HCT116 (cell line): Measurements from ENCODE around the gene DEXI. TPM values are rescaled to one million over a fixed set of nuclear protein-coding genes. Genes with fewer than 3 reads are reported as not detected.

Experiments
- ATAC-seq: fragments of 200-7000 bp; cut with Tn5 transposase; 2 replicates; pipeline ENCODE4 v1.9.1; 2020; ENCODE audit warnings: mild to moderate bottlenecking, moderate library complexity
- BruUV-seq: library from RNA; stranded (reverse); fragments of 400-500 nt; replicated peaks from 2 replicates; lab custom pipeline; 2021; lab: Mats Ljungman, UMichigan
- CTCF ChIA-PET: fragments of 300-600 bp; sonication (Branson Sonifier 250); formaldehyde crosslinking; loops from one replicate; lab custom pipeline; 2021; ENCODE audit warnings: antibody characterized with exemption; lab: Charles Lee
- POLR2A ChIA-PET: fragments of 300-600, 350-600 bp; sonication (Branson Sonifier 250); formaldehyde crosslinking; loops from one replicate; lab custom pipeline; 2021; ENCODE audit warnings: antibody characterized with exemption; lab: Charles Lee
- RAD21 ChIA-PET, 2 experiments: fragments of 300-600 bp; sonication (Branson Sonifier 250); formaldehyde crosslinking; loops; one replicate each; lab custom pipeline; 2023; ENCODE audit warnings: low total read pairs in 2 of 2; ENCODE audit not compliant: uncharacterized antibody in 2 of 2, unreplicated experiment in 2 of 2, low non-redundant PET in 1 of 2; lab: Charles Lee
- DNase-seq: peaks from one replicate; pipeline ENCODE4 v3.0.0-alpha.2; 2010; ENCODE audit warnings: low read depth, low spot score
- H2AFZ ChIP-seq: fragments of 200-600 bp; shearing (Covaris generic), sonication (generic); 2 replicates; pipeline ENCODE4 v1.6.1; 2017; ENCODE audit warnings: low read depth, mixed run types, mixed read lengths, antibody characterized with exemption, low read length; ENCODE audit not compliant: poor library complexity, severe bottlenecking
- H3K27ac ChIP-seq: 2 replicates; pipeline ENCODE4 v1.5.1; 2012; ENCODE audit warnings: low read depth, low read length
- H3K27me3 ChIP-seq: fragments of 200-600 bp; sonication (generic); 2 replicates; pipeline ENCODE4 v1.6.1; 2016; ENCODE audit warnings: mixed run types, low read length, mixed read lengths; ENCODE audit not compliant: insufficient read depth
- H3K36me3 ChIP-seq, 2 experiments: fragments of 200-500 bp in 1 of 2; fragments of 200-600 bp in 1 of 2; sonication (Bioruptor generic) in 1 of 2; sonication (generic) in 1 of 2; 2 replicates each; pipeline versions ENCODE4 v1.5.1 to v1.6.1; 2014 to 2016; ENCODE audit warnings: low read length in 2 of 2, inconsistent platforms in 1 of 2, mixed read lengths in 1 of 2, mixed run types in 1 of 2; ENCODE audit not compliant: insufficient read depth in 2 of 2, control insufficient read depth in 1 of 2
- H3K4me1 ChIP-seq, 2 experiments: fragments of 200-600 bp in 1 of 2; sonication (generic) in 1 of 2; 2 replicates each; pipeline versions ENCODE4 v1.5.1 to v1.6.1; 2012 to 2017; ENCODE audit warnings: low read length in 2 of 2, inconsistent platforms in 1 of 2, mild to moderate bottlenecking in 1 of 2, mixed read lengths in 1 of 2, mixed run types in 1 of 2, moderate library complexity in 1 of 2; ENCODE audit not compliant: insufficient read depth in 2 of 2, control insufficient read depth in 1 of 2
- H3K4me2 ChIP-seq: fragments of 200-600 bp; sonication (generic); 2 replicates; pipeline ENCODE4 v1.6.1; 2017; ENCODE audit warnings: mixed run types, low read length, mixed read lengths
- H3K4me3 ChIP-seq, 2 experiments: fragments of 200-600 bp in 1 of 2; sonication (generic) in 1 of 2; replicated peaks in 1 of 2; 2 replicates each; pipeline ENCODE4 v1.5.1; 2011 to 2016; ENCODE audit warnings: low read length in 2 of 2, control low read depth in 1 of 2, low read depth in 1 of 2, mild to moderate bottlenecking in 1 of 2, mixed read lengths in 1 of 2, mixed run types in 1 of 2
- H3K79me2 ChIP-seq: fragments of 200-600 bp; sonication (generic); 2 replicates; pipeline ENCODE4 v1.6.1; 2017; ENCODE audit warnings: mild to moderate bottlenecking, mixed run types, low read length, moderate library complexity, mixed read lengths; ENCODE audit not compliant: insufficient read depth
- H3K9ac ChIP-seq: fragments of 200-600 bp; sonication (generic); 2 replicates; pipeline ENCODE4 v1.6.1; 2016; ENCODE audit warnings: low read length, mixed read lengths
- H3K9me2 ChIP-seq: fragments of 200-600 bp; sonication (generic), shearing (Covaris generic); 2 replicates; pipeline ENCODE4 v1.6.1; 2017; ENCODE audit warnings: mixed run types, mild to moderate bottlenecking, moderate library complexity; ENCODE audit not compliant: insufficient read depth
- H3K9me3 ChIP-seq, 2 experiments: fragments of 200-500 bp in 1 of 2; fragments of 200-600 bp in 1 of 2; sonication (Bioruptor generic) in 1 of 2; sonication (generic) in 1 of 2; 2 replicates each; pipeline ENCODE4 v1.6.1; 2014 to 2017; ENCODE audit warnings: low read length in 2 of 2, mixed read lengths in 2 of 2, inconsistent platforms in 1 of 2, low read depth in 1 of 2, mild to moderate bottlenecking in 1 of 2, mixed run types in 1 of 2, moderate library complexity in 1 of 2; ENCODE audit not compliant: control insufficient read depth in 1 of 2, insufficient read depth in 1 of 2
- H4K20me1 ChIP-seq: fragments of 200-600 bp; sonication (generic), shearing (Covaris generic); 2 replicates; pipeline ENCODE4 v1.6.1; 2017; ENCODE audit warnings: mixed run types, mild to moderate bottlenecking, moderate library complexity; ENCODE audit not compliant: insufficient read depth
- ATF3 ChIP-seq: IDR thresholded peaks from 2 replicates; pipeline ENCODE4 v1.6.1; 2012
- CBX3 ChIP-seq: IDR thresholded peaks from 2 replicates; pipeline ENCODE4 v1.6.1; 2012; ENCODE audit warnings: low read depth
- CTCF ChIP-seq, 3 experiments: fragments of 200-600 bp in 1 of 3; sonication (generic) in 1 of 3; IDR thresholded peaks in 2 of 3; conservative IDR thresholded peaks in 1 of 3; 2 replicates each; pipeline ENCODE4 v1.5.1; 2012 to 2017; ENCODE audit warnings: low read depth in 2 of 3, low read length in 2 of 3, antibody characterized with exemption in 1 of 3, borderline replicate concordance in 1 of 3, control low read depth in 1 of 3, mild to moderate bottlenecking in 1 of 3, mixed read lengths in 1 of 3, mixed run types in 1 of 3, moderate library complexity in 1 of 3; ENCODE audit not compliant: insufficient read depth in 1 of 3
- EZH2 ChIP-seq: fragments of 200-600 bp; sonication (generic); IDR thresholded peaks from 2 replicates; pipeline ENCODE4 v1.6.1; 2017; ENCODE audit warnings: antibody characterized with exemption, mixed run types
- RAD21 ChIP-seq: IDR thresholded peaks from 2 replicates; pipeline ENCODE4 v1.6.1; 2012; ENCODE audit warnings: low read depth, mild to moderate bottlenecking
- SIN3A ChIP-seq: IDR thresholded peaks from 2 replicates; pipeline ENCODE4 v1.6.1; 2012; ENCODE audit warnings: low read depth
- YY1 ChIP-seq: IDR thresholded peaks from 2 replicates; pipeline ENCODE4 v1.6.1; 2011; ENCODE audit warnings: low read length, low read depth, moderate library complexity, mild to moderate bottlenecking; ENCODE audit not compliant: insufficient replicate concordance; ENCODE audit errors: extremely low read depth
- ZFX ChIP-seq: fragments of 450-650 bp; IDR thresholded peaks from 2 replicates; pipeline ENCODE4 v1.6.1; 2017
- intact Hi-C: fragments of 100-400 bp; cut with micrococcal nuclease; formaldehyde crosslinking; loops from 2 replicates; pipeline ENCODE4 v1.10.0; 2022
- total RNA-seq: library from RNA; stranded (reverse); gene quantifications from one replicate; pipeline ENCODE4 v1.2.1, GENCODE V29; 2021; ENCODE audit not compliant: unreplicated experiment

DEXI gene
- total RNA-seq, 1 experiment from 2014 or later = 37.8 TPM

- intact Hi-C loops = loop anchor here (1.0 to 5.0 kb wide), 3 partner anchors 286 to 841 kb away; no protein-coding TSS in a partner anchor
- Histone ChIP-seq H3K79me2 (no peaks in the 10 kb centered on the region), H3K4me1 (no peaks in the 10 kb centered on the region; a peak in 1 of 4 replicates), H3K9me3 (no peaks in the 10 kb centered on the region), H3K27ac (no peak overlapping the region), H3K27me3 (no peaks in the 10 kb centered on the region), H3K4me2 (no peak overlapping the region), H3K9ac (no peak overlapping the region)
- ChIA-PET POLR2A (interaction anchor here (1.0 to 1.7 kb wide), 2 partner anchors 284 to 386 kb away, joined by 5 to 30 read pairs; partner anchors contain the start of gene SOCS1), CTCF (interaction anchor here (0.6 to 2.5 kb wide), 25 partner anchors 9 to 1096 kb away, joined by 3 to 55 read pairs (median 3); partner anchors contain the start of gene SOCS1), RAD21 (interaction anchor here (0.8 to 2.7 kb wide), 3 partner anchors 285 to 387 kb away, joined by 3 to 19 read pairs (median 10); partner anchors contain the start of gene SOCS1 (in 2 of the 2))
- BruUV-seq = no TSS peak
- ATAC-seq (peak; percentile 74), DNase-seq (peak; percentile 47)
- TF ChIP-seq CTCF (IDR thresholded peaks at IDR 0.05 in 2 of 3, conservative IDR thresholded peaks at IDR 0.05 in 1 of 3; ENCODE audit: borderline replicate concordance in 1 of 3, insufficient read depth in 1 of 3, low read depth in 2 of 3, low read length in 2 of 3) = peak; percentile 66 to 89 (median 84)
- TF ChIP-seq ZFX = no peak
- TF ChIP-seq RAD21 = peak; percentile 98
- TF ChIP-seq, all 23 proteins: peak for 2
- Histone ChIP-seq H3K9me2 (no peaks in the 10 kb centered on the region), H3K4me3 (no peak overlapping the region), H3K36me3 (peaks cover 2 to 14% of the 10 kb centered on the region in 2 experiments; a peak in 1 of 4 replicates), H4K20me1 (no peaks in the 10 kb centered on the region), H2AFZ (no peak overlapping the region)
These were observed 29.3 kb upstream of the DEXI start for GRCh38 chr16:10971560-10971961.

GRCh38 chr16:10970065-10970464, 27.8 kb upstream of the DEXI start:
- CTCF ChIA-PET = interaction anchor here (0.5 to 1.6 kb wide), 3 partner anchors 180 to 287 kb away, joined by 3 read pairs; partner anchors contain the start of gene SOCS1
- intact Hi-C loops = loop anchor here (5.0 kb wide), 1 partner anchor 842 kb away; no protein-coding TSS in a partner anchor

More at GRCh38 chr16:10970065-10970464, 27.8 kb upstream of the DEXI start:
- H3K36me3 ChIP-seq = peaks cover 2 to 14% of the 10 kb centered on the region in 2 experiments; a peak in 1 of 4 replicates
- H3K9me2 ChIP-seq = no peaks in the 10 kb centered on the region
- no peak for TF ChIP-seq EZH2
- no peak for TF ChIP-seq ATF3
- no peak for TF ChIP-seq SIN3A
- TF ChIP-seq CBX3 = no peak
- TF ChIP-seq CTCF (IDR thresholded peaks at IDR 0.05 in 2 of 3, conservative IDR thresholded peaks at IDR 0.05 in 1 of 3; ENCODE audit: borderline replicate concordance in 1 of 3, insufficient read depth in 1 of 3, low read depth in 2 of 3, low read length in 2 of 3) = no peak
- TF ChIP-seq YY1 = no peak
- no peaks in the 10 kb centered on the region for H4K20me1 ChIP-seq
- BruUV-seq = no TSS peak
- RAD21 ChIA-PET = no interaction called here
- no peak overlapping the region for H2AFZ ChIP-seq
- no peak overlapping the region for H3K4me2 ChIP-seq
- DNase-seq (no peak), ATAC-seq (no peak)
- H3K4me3 ChIP-seq = no peak overlapping the region
- H3K27ac ChIP-seq = no peak overlapping the region
- no peaks in the 10 kb centered on the region for H3K27me3 ChIP-seq
- H3K9ac ChIP-seq = no peak overlapping the region
- POLR2A ChIA-PET = interaction anchor here (1.7 kb wide), 1 partner anchor 285 kb away, joined by 30 read pairs; the partner anchor contains the start of gene SOCS1
- no peaks in the 10 kb centered on the region for H3K79me2 ChIP-seq
- no peaks in the 10 kb centered on the region for H3K9me3 ChIP-seq
- H3K4me1 ChIP-seq = no peaks in the 10 kb centered on the region; a peak in 1 of 4 replicates
